Esophagus muscularis mucosa (tissue), 4 donors: ENCODE data around the gene PCIF1. TPM values are rescaled to one million over a fixed set of nuclear protein-coding genes. Genes with fewer than 3 reads are reported as not detected.
"Not testable (repeated sequence)": the region's sequence is repeated elsewhere in the genome, so short reads cannot be mapped to it uniquely, and the experiment has no call there.

ENCODE experiments used
- DNase-seq: peaks from one replicate; pipeline ENCODE4 v3.0.0-alpha.2; 2017; ENCODE audit errors: extremely low spot score
- H3K27ac ChIP-seq, 4 donors: fragments of 200-600 bp; sonication (generic); replicated peaks in 1 of 4; 1 replicate in 3 of 4; 2 replicates in 1 of 4; pipeline ENCODE4 v1.5.1; 2016 to 2019; ENCODE audit warnings: mild to moderate bottlenecking in 1 of 4
- H3K27me3 ChIP-seq, 4 donors: fragments of 200-600 bp; sonication (generic); one replicate each; pipeline versions ENCODE4 v1.5.1 to v1.6.0; 2016 to 2019
- H3K36me3 ChIP-seq, 4 donors: fragments of 200-600 bp; sonication (generic); one replicate each; pipeline ENCODE4 v1.5.1; 2016 to 2019
- H3K4me1 ChIP-seq, 4 donors: fragments of 200-600 bp; sonication (generic); one replicate each; pipeline ENCODE4 v1.5.1; 2016 to 2019
- H3K4me3 ChIP-seq, 4 donors: fragments of 200-600 bp; sonication (generic); 1 replicate in 2 of 4; 2 replicates in 2 of 4; pipeline ENCODE4 v1.5.1; 2016 to 2019; ENCODE audit warnings: mild to moderate bottlenecking in 4 of 4, moderate library complexity in 1 of 4
- H3K9me3 ChIP-seq, 4 donors: fragments of 200-600 bp; sonication (generic); 1 replicate in 3 of 4; 2 replicates in 1 of 4; pipeline ENCODE4 v1.5.1; 2016 to 2019
- CTCF ChIP-seq, 3 experiments: fragments of 200-600 bp in 2 of 3; fragments of 450-650 bp in 1 of 3; sonication (generic) in 2 of 3; IDR thresholded peaks; one replicate each; pipeline ENCODE4 v1.5.1; 2017 to 2019; ENCODE audit warnings: antibody characterized with exemption in 3 of 3, mild to moderate bottlenecking in 2 of 3, moderate library complexity in 1 of 3
- EP300 ChIP-seq: sonication (generic); formaldehyde crosslinking; IDR thresholded peaks from one replicate; pipeline ENCODE4 v1.6.1; 2017; ENCODE audit warnings: antibody characterized with exemption
- POLR2A ChIP-seq: fragments of 450-650 bp; IDR thresholded peaks from one replicate; pipeline ENCODE4 v1.6.1; 2017; ENCODE audit warnings: antibody characterized with exemption, moderate library complexity, mild to moderate bottlenecking, low read depth
- POLR2AphosphoS5 ChIP-seq, 2 donors: sonication (generic); formaldehyde crosslinking; IDR thresholded peaks; one replicate each; pipeline ENCODE4 v1.6.1; 2017; ENCODE audit warnings: antibody characterized with exemption in 2 of 2
- WGBS: methylation state at CpG from one replicate; pipeline ENCODE4 v1.1.5; 2018; 5-methylcytosine and 5-hydroxymethylcytosine counted together
- intact Hi-C: fragments of 100-400 bp; cut with DNase I; formaldehyde crosslinking; loops from one replicate; pipeline ENCODE4 v1.15.1; 2023
- total RNA-seq, 4 donors: library from RNA; depleted of rRNA; stranded (reverse); fragments of >200 nt; gene quantifications; one replicate each; pipeline versions ENCODE4 v1.1.0 to v1.2.1, GENCODE V29; 2016

PCIF1 gene
- total RNA-seq, 4 donors from 2014 or later = 35.3 to 51.2 (median 37.2) TPM

GRCh38 chr20:45897692-45898091, 36.8 kb upstream of the PCIF1 start:
- Histone ChIP-seq H3K4me1 (peaks cover 0 to 9% (median 3%) of the 10 kb centered on the region in 4 donors), H3K9me3 (no peaks in the 10 kb centered on the region), H3K27ac (no peak overlapping the region), H3K27me3 (no peaks in the 10 kb centered on the region), H3K36me3 (peaks cover 23 to 100% (median 93%) of the 10 kb centered on the region in 4 donors), H3K4me3 (no peak overlapping the region)
- 90% methylated on average over 7 of the region's 7 CpGs for WGBS
- TF ChIP-seq CTCF (IDR thresholded peaks at IDR 0.05) (no peak), EP300 (no peak), POLR2AphosphoS5 (IDR thresholded peaks at IDR 0.05) (no peak), POLR2A (no peak)
- intact Hi-C loops = no loop called here
- no peak for DNase-seq

DNA sequence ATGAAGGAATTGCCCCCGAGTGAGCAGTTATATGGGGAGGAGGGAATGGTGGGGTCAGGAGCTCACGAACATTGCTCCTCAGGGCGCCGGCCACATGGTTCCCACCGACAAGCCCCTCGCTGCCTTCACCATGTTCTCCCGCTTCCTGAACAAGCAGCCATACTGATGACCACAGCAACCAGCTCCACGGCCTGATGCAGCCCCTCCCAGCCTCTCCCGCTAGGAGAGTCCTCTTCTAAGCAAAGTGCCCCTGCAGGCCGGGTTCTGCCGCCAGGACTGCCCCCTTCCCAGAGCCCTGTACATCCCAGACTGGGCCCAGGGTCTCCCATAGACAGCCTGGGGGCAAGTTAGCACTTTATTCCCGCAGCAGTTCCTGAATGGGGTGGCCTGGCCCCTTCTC, 36.2 kb upstream of the PCIF1 start:
- Histone ChIP-seq H3K27me3 (no peaks in the 10 kb centered on the region), H3K27ac (no peak overlapping the region), H3K9me3 (no peaks in the 10 kb centered on the region), H3K4me3 (no peak overlapping the region), H3K36me3 (peaks cover 23 to 94% (median 88%) of the 10 kb centered on the region in 4 donors), H3K4me1 (peaks cover 0 to 3% (median 0%) of the 10 kb centered on the region in 4 donors)
- 79% methylated on average over 11 of the region's 12 CpGs for WGBS
- intact Hi-C loops = no loop called here
- TF ChIP-seq POLR2A = no peak
- no peak for TF ChIP-seq EP300
- TF ChIP-seq POLR2AphosphoS5 (IDR thresholded peaks at IDR 0.05) = no peak
- TF ChIP-seq CTCF (IDR thresholded peaks at IDR 0.05) = no peak
- DNase-seq = no peak

- Histone ChIP-seq H3K4me1 (no peaks in the 10 kb centered on the region), H3K27me3 (no peaks in the 10 kb centered on the region), H3K36me3 (peaks cover 23 to 92% (median 78%) of the 10 kb centered on the region in 4 donors), H3K4me3 (no peak overlapping the region), H3K27ac (no peak overlapping the region), H3K9me3 (no peaks in the 10 kb centered on the region)
- intact Hi-C loops = no loop called here
- DNase-seq = no peak
- WGBS = 84% methylated on average over 12 of the region's 13 CpGs
- TF ChIP-seq EP300 (no peak), POLR2A (no peak), CTCF (IDR thresholded peaks at IDR 0.05) (no peak), POLR2AphosphoS5 (IDR thresholded peaks at IDR 0.05) (no peak)
These were observed 35.2 kb upstream of the PCIF1 start for GRCh38 chr20:45899046-45899835.

- 85% methylated on average over 6 of the region's 6 CpGs for WGBS
- H3K27ac ChIP-seq, H3K27me3 ChIP-seq, H3K4me1 ChIP-seq, H3K9me3 ChIP-seq, intact Hi-C loops, DNase-seq, H3K4me3 ChIP-seq: not testable (repeated sequence)
- H3K36me3 ChIP-seq = peaks cover 15 to 90% (median 67%) of the 10 kb centered on the region in 4 donors
These were observed 33.2 kb upstream of the PCIF1 start for GRCh38 chr20:45901332-45901731.

- peaks cover 6 to 85% (median 58%) of the 10 kb centered on the region in 4 donors for H3K36me3 ChIP-seq
- TF ChIP-seq EP300 (no peak), POLR2A (no peak), POLR2AphosphoS5 (IDR thresholded peaks at IDR 0.05) (no peak), CTCF (IDR thresholded peaks at IDR 0.05) (no peak)
- no peak overlapping the region for H3K4me3 ChIP-seq
- intact Hi-C loops = no loop called here
- DNase-seq = no peak
- no peaks in the 10 kb centered on the region for H3K9me3 ChIP-seq
- WGBS = 77% methylated on average over 5 of the region's 14 CpGs
- H3K4me1 ChIP-seq = no peaks in the 10 kb centered on the region
- H3K27me3 ChIP-seq = no peaks in the 10 kb centered on the region
- no peak overlapping the region for H3K27ac ChIP-seq
These were observed 32.2 kb upstream of the PCIF1 start for GRCh38 chr20:45902199-45902701.
